Measurements from ENCODE around the gene THOC2.

GRCh38 chrX:123773258-123773988, 40.6 kb upstream of the THOC2 start:
- TF ChIP-seq GATA3 (IDR thresholded peaks at IDR 0.05; ENCODE audit: low read depth, low read length), result no peak
- no peak for TF ChIP-seq GATA2 (IDR thresholded peaks at IDR 0.05; ENCODE audit: low read depth, low read length)

All from SH-SY5Y (cell line).